Liver (tissue), 9 donors: Measurements from ENCODE around the gene WNK2. TPM values are rescaled to one million over a fixed set of nuclear protein-coding genes. Genes with fewer than 3 reads are reported as not detected.

Experiments
- DNase-seq: peaks from one replicate; pipeline ENCODE4 v3.0.0-alpha.2; 2017; ENCODE audit warnings: low spot score
- H3K27ac ChIP-seq, 2 donors: one replicate each; pipeline ENCODE4 v1.7.0; 2013; ENCODE audit warnings: inconsistent platforms in 2 of 2, low read length in 2 of 2, control low read depth in 1 of 2, low read depth in 1 of 2, mild to moderate bottlenecking in 1 of 2
- H3K27me3 ChIP-seq, 4 donors: one replicate each; pipeline versions ENCODE4 v1.6.1 to v1.7.0; 2013; ENCODE audit warnings: low read length in 3 of 4, inconsistent platforms in 1 of 4, mild to moderate bottlenecking in 1 of 4, moderate library complexity in 1 of 4; ENCODE audit not compliant: control insufficient read depth in 4 of 4, insufficient read depth in 4 of 4
- H3K36me3 ChIP-seq, 4 donors: one replicate each; pipeline versions ENCODE4 v1.6.1 to v1.7.0; 2013; ENCODE audit warnings: low read length in 3 of 4, mild to moderate bottlenecking in 3 of 4, low read depth in 1 of 4, moderate library complexity in 1 of 4; ENCODE audit not compliant: control insufficient read depth in 4 of 4, insufficient read depth in 3 of 4
- H3K4me1 ChIP-seq, 4 donors: one replicate each; pipeline versions ENCODE4 v1.6.1 to v1.7.0; 2013; ENCODE audit warnings: low read length in 3 of 4, mild to moderate bottlenecking in 3 of 4, moderate library complexity in 1 of 4; ENCODE audit not compliant: control insufficient read depth in 4 of 4, insufficient read depth in 4 of 4
- H3K4me3 ChIP-seq, 3 donors: one replicate each; pipeline versions ENCODE4 v1.6.1 to v1.7.0; 2013; ENCODE audit warnings: low read length in 3 of 3, control low read depth in 1 of 3, low read depth in 1 of 3, mild to moderate bottlenecking in 1 of 3
- H3K9ac ChIP-seq, 2 donors: one replicate each; pipeline ENCODE4 v1.7.0; 2013; ENCODE audit warnings: low read length in 2 of 2, mild to moderate bottlenecking in 2 of 2, moderate library complexity in 2 of 2, control low read depth in 1 of 2, low read depth in 1 of 2
- H3K9me3 ChIP-seq, 4 donors: one replicate each; pipeline versions ENCODE4 v1.6.1 to v1.7.0; 2013; ENCODE audit warnings: low read length in 3 of 4; ENCODE audit not compliant: control insufficient read depth in 4 of 4
- EGR1 ChIP-seq, 2 donors: IDR thresholded peaks; 2 replicates each; pipeline ENCODE4 v1.6.1; 2016 to 2018; ENCODE audit warnings: antibody characterized with exemption in 2 of 2, low read depth in 2 of 2
- FOXA1 ChIP-seq: IDR thresholded peaks from 2 replicates; pipeline ENCODE4 v1.6.1; 2016; ENCODE audit warnings: antibody characterized with exemption
- FOXA2 ChIP-seq: IDR thresholded peaks from 2 replicates; pipeline ENCODE4 v1.6.1; 2016; ENCODE audit warnings: antibody characterized with exemption
- GABPA ChIP-seq, 2 donors: IDR thresholded peaks in 1 of 2; conservative IDR thresholded peaks in 1 of 2; 2 replicates each; pipeline ENCODE4 v1.6.1; 2016; ENCODE audit warnings: antibody characterized with exemption in 2 of 2, mild to moderate bottlenecking in 1 of 2, moderate library complexity in 1 of 2
- HNF4A ChIP-seq, 2 donors: conservative IDR thresholded peaks; 2 replicates each; pipeline ENCODE4 v1.6.1; 2016; ENCODE audit warnings: antibody characterized with exemption in 2 of 2, mild to moderate bottlenecking in 2 of 2
- HNF4G ChIP-seq: IDR thresholded peaks from 2 replicates; pipeline ENCODE4 v1.6.1; 2016; ENCODE audit warnings: antibody characterized with exemption
- JUND ChIP-seq, 2 donors: IDR thresholded peaks; 2 replicates each; pipeline ENCODE4 v1.6.1; 2016; ENCODE audit warnings: antibody characterized with exemption in 2 of 2
- MAX ChIP-seq: IDR thresholded peaks from 2 replicates; pipeline ENCODE4 v1.6.1; 2016; ENCODE audit warnings: antibody characterized with exemption
- NR2F2 ChIP-seq: IDR thresholded peaks from 2 replicates; pipeline ENCODE4 v1.6.1; 2016; ENCODE audit warnings: antibody characterized with exemption
- RAD21 ChIP-seq, 2 donors: IDR thresholded peaks; 2 replicates each; pipeline ENCODE4 v1.6.1; 2016; ENCODE audit warnings: antibody characterized with exemption in 2 of 2, mild to moderate bottlenecking in 2 of 2
- RXRA ChIP-seq, 2 donors: IDR thresholded peaks; 2 replicates each; pipeline ENCODE4 v1.6.1; 2017 to 2018; ENCODE audit warnings: antibody characterized with exemption in 2 of 2, mild to moderate bottlenecking in 1 of 2
- SP1 ChIP-seq: IDR thresholded peaks from 2 replicates; pipeline ENCODE4 v1.6.1; 2018; ENCODE audit warnings: antibody characterized with exemption, mild to moderate bottlenecking
- TAF1 ChIP-seq: conservative IDR thresholded peaks from 2 replicates; pipeline ENCODE4 v1.6.1; 2016; ENCODE audit warnings: antibody characterized with exemption, mild to moderate bottlenecking
- YY1 ChIP-seq: IDR thresholded peaks from 2 replicates; pipeline ENCODE4 v1.6.1; 2016; ENCODE audit warnings: antibody characterized with exemption, mild to moderate bottlenecking
- ZBTB33 ChIP-seq: IDR thresholded peaks from 2 replicates; pipeline ENCODE4 v1.6.1; 2016; ENCODE audit warnings: antibody characterized with exemption
- WGBS: extraction: QIAGEN DNeasy Blood & Tissue Kit; methylation state at CpG from one replicate; pipeline ENCODE4 v1.1.7; 2013; 5-methylcytosine and 5-hydroxymethylcytosine counted together
- polyA plus RNA-seq, 2 donors: library from polyadenylated mRNA; stranded (reverse) in 1 of 2; unstranded in 1 of 2; fragments of 200-250 nt in 1 of 2; fragments of >200 nt in 1 of 2; fragmentation: Nextera tagmentation in 1 of 2; extraction: Ambion mirVana in 1 of 2; gene quantifications; one replicate each; pipeline versions ENCODE4 v1.2.1 to v1.2.3, GENCODE V29; 2013 to 2015
- total RNA-seq, 2 donors: library from RNA; depleted of rRNA; stranded (reverse); fragments of >200 nt; gene quantifications; one replicate each; pipeline ENCODE4 v1.2.3, GENCODE V29; 2014
- TF ChIP-seq, protein P1 (sequence below): IDR thresholded peaks from 2 replicates; pipeline ENCODE4 v1.6.1; 2016; ENCODE audit warnings: antibody characterized with exemption
- TF ChIP-seq, protein P2 (sequence below): fragments of 150-350 bp; IDR thresholded peaks from 2 replicates; pipeline ENCODE4 v1.5.1; 2017; ENCODE audit warnings: improper control_type of control experiment, low read depth, low read length; ENCODE audit not compliant: missing input control
- donor health status: healthy.
- donor health status: healthy.
- donor health status: healthy.
- donor health status: healthy.
- donor health status: healthy.

The WNK2 gene
- total and polyA plus RNA-seq, 4 donors, result 0.65 to 4.4 (median 1.7) TPM

GRCh38 chr9:93218671-93219420 is 34.9 kb downstream of the WNK2 start:
- Histone ChIP-seq H3K9ac (no peak overlapping the region), H3K9me3 (peaks cover 0 to 6% (median 1%) of the 10 kb centered on the region in 4 donors), H3K4me1 (no peaks in the 10 kb centered on the region), H3K36me3 (no peaks in the 10 kb centered on the region), H3K4me3 (no peak overlapping the region), H3K27ac (no peak overlapping the region), H3K27me3 (peaks cover 0 to 2% (median 0%) of the 10 kb centered on the region in 4 donors)
- no peak for DNase-seq
- WGBS, result 78% methylated on average over 11 of the region's 11 CpGs
- no peak for TF ChIP-seq FOXA1

DNA sequence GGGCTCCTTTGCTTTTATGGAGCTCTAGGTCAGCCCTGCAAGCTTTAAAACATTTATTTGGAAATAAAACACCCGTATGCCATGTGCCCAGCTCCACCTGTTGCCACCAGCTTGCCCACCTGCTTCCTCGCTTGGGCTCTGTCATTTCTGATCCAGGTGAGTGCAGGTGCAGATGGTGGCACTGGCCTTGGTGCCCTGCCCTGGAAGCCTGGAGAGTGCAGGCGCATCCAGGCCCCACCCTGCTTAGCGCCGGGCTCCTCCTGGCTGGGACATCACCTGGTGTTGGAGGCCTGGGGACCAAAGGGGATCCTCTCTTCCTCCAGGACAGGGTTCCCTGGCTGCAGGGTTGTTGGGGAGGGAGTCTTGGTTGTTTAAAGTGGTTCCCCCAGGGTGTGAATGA is 35.8 kb downstream of the WNK2 start:
- H3K4me1 ChIP-seq, result no peaks in the 10 kb centered on the region
- no peak overlapping the region for H3K4me3 ChIP-seq
- H3K9ac ChIP-seq, result no peak overlapping the region
- H3K36me3 ChIP-seq, result no peaks in the 10 kb centered on the region
- WGBS, result 88% methylated on average over 5 of the region's 5 CpGs
- no peak for DNase-seq
- peaks cover 0 to 6% (median 1%) of the 10 kb centered on the region in 4 donors for H3K9me3 ChIP-seq
- no peak for TF ChIP-seq EGR1 (IDR thresholded peaks at IDR 0.05; ENCODE audit: low read depth in 2 of 2)
- TF ChIP-seq, protein P1, sequence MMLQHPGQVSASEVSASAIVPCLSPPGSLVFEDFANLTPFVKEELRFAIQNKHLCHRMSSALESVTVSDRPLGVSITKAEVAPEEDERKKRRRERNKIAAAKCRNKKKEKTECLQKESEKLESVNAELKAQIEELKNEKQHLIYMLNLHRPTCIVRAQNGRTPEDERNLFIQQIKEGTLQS, result no peak
- no peak for TF ChIP-seq GABPA (IDR thresholded peaks at IDR 0.05 in 1 of 2, conservative IDR thresholded peaks at IDR 0.05 in 1 of 2)
- TF ChIP-seq ZBTB33, result no peak
- no peak for TF ChIP-seq YY1
- TF ChIP-seq HNF4G, result no peak
- no peak for TF ChIP-seq FOXA2
- no peak for TF ChIP-seq TAF1
- no peak for TF ChIP-seq HNF4A (conservative IDR thresholded peaks at IDR 0.05)
- peaks cover 0 to 2% (median 0%) of the 10 kb centered on the region in 4 donors for H3K27me3 ChIP-seq
- H3K27ac ChIP-seq, result no peak overlapping the region

- WGBS, result 87% methylated on average over 4 of the region's 4 CpGs
- H3K27ac ChIP-seq, result no peak overlapping the region
- H3K9ac ChIP-seq, result no peak overlapping the region
- H3K27me3 ChIP-seq, result peaks cover 0 to 4% (median 0%) of the 10 kb centered on the region in 4 donors
- no peak overlapping the region for H3K4me3 ChIP-seq
- TF ChIP-seq RAD21 (IDR thresholded peaks at IDR 0.05) (no peak), RXRA (IDR thresholded peaks at IDR 0.05) (no peak), HNF4A (conservative IDR thresholded peaks at IDR 0.05) (no peak), ZBTB33 (no peak), EGR1 (IDR thresholded peaks at IDR 0.05; ENCODE audit: low read depth in 2 of 2) (no peak), GABPA (IDR thresholded peaks at IDR 0.05 in 1 of 2, conservative IDR thresholded peaks at IDR 0.05 in 1 of 2) (no peak), NR2F2 (no peak), TAF1 (no peak), YY1 (no peak), SP1 (no peak), FOXA1 (no peak), HNF4G (no peak), MAX (no peak), JUND (IDR thresholded peaks at IDR 0.05) (no peak), FOXA2 (no peak)
- TF ChIP-seq, protein P2, sequence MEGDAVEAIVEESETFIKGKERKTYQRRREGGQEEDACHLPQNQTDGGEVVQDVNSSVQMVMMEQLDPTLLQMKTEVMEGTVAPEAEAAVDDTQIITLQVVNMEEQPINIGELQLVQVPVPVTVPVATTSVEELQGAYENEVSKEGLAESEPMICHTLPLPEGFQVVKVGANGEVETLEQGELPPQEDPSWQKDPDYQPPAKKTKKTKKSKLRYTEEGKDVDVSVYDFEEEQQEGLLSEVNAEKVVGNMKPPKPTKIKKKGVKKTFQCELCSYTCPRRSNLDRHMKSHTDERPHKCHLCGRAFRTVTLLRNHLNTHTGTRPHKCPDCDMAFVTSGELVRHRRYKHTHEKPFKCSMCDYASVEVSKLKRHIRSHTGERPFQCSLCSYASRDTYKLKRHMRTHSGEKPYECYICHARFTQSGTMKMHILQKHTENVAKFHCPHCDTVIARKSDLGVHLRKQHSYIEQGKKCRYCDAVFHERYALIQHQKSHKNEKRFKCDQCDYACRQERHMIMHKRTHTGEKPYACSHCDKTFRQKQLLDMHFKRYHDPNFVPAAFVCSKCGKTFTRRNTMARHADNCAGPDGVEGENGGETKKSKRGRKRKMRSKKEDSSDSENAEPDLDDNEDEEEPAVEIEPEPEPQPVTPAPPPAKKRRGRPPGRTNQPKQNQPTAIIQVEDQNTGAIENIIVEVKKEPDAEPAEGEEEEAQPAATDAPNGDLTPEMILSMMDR, result no peak
- TF ChIP-seq, protein P1, result no peak
- H3K9me3 ChIP-seq, result peaks cover 0 to 6% (median 1%) of the 10 kb centered on the region in 4 donors
- no peak for DNase-seq
- H3K4me1 ChIP-seq, result no peaks in the 10 kb centered on the region
- H3K36me3 ChIP-seq, result no peaks in the 10 kb centered on the region
Observed at GRCh38 chr9:93220627-93221026, 36.7 kb downstream of the WNK2 start.
